Tibial nerve (tissue), 4 donors: ENCODE data around the gene ATXN7L1. TPM values are rescaled to one million over a fixed set of nuclear protein-coding genes. Genes with fewer than 3 reads are reported as not detected.

Experiments used
- DNase-seq, 2 donors: peaks; one replicate each; pipeline ENCODE4 v3.0.0-alpha.2; 2019; ENCODE audit warnings: low spot score in 2 of 2
- H3K27ac ChIP-seq, 4 donors: fragments of 200-600 bp; sonication (generic) in 3 of 4; one replicate each; pipeline ENCODE4 v1.5.1; 2017 to 2019; ENCODE audit warnings: mild to moderate bottlenecking in 1 of 4
- H3K27me3 ChIP-seq, 2 donors: fragments of 200-600 bp; sonication (generic) in 1 of 2; one replicate each; pipeline versions ENCODE4 v1.5.1 to v1.6.0; 2017 to 2019
- H3K36me3 ChIP-seq, 3 donors: fragments of 200-600 bp; sonication (generic); one replicate each; pipeline ENCODE4 v1.5.1; 2018 to 2019
- H3K4me1 ChIP-seq, 4 donors: fragments of 200-600 bp; sonication (generic) in 3 of 4; one replicate each; pipeline ENCODE4 v1.5.1; 2017 to 2019
- H3K4me3 ChIP-seq, 4 donors: fragments of 200-600 bp; sonication (generic) in 3 of 4; one replicate each; pipeline ENCODE4 v1.5.1; 2017 to 2019; ENCODE audit warnings: mild to moderate bottlenecking in 1 of 4, moderate library complexity in 1 of 4
- H3K9me3 ChIP-seq, 4 donors: fragments of 200-600 bp; sonication (generic) in 3 of 4; one replicate each; pipeline ENCODE4 v1.5.1; 2017 to 2019
- EP300 ChIP-seq, 2 donors: sonication (generic); formaldehyde crosslinking; IDR thresholded peaks; one replicate each; pipeline ENCODE4 v1.6.1; 2017; ENCODE audit warnings: antibody characterized with exemption in 2 of 2, mild to moderate bottlenecking in 1 of 2
- POLR2A ChIP-seq, 2 donors: fragments of 450-650 bp; IDR thresholded peaks; one replicate each; pipeline ENCODE4 v1.6.1; 2017; ENCODE audit warnings: antibody characterized with exemption in 2 of 2, mild to moderate bottlenecking in 2 of 2, moderate library complexity in 2 of 2
- whole genome bisulfite sequencing, 2 donors: methylation state at CpG; one replicate each; pipeline ENCODE4 v1.1.5; 2018; 5-methylcytosine and 5-hydroxymethylcytosine counted together
- total RNA-seq, 4 donors: library from RNA; depleted of rRNA; stranded (reverse); fragments of >200 nt; gene quantifications; one replicate each; pipeline ENCODE4 v1.1.0, GENCODE V29; 2016
- TF ChIP-seq, protein P1 (sequence below), 5 experiments: fragments of 200-600 bp in 3 of 5; fragments of 450-650 bp in 2 of 5; sonication (generic) in 3 of 5; IDR thresholded peaks; one replicate each; pipeline ENCODE4 v1.5.1; 2016 to 2019; ENCODE audit warnings: antibody characterized with exemption in 5 of 5, mild to moderate bottlenecking in 3 of 5, moderate library complexity in 2 of 5

Gene ATXN7L1
- total RNA-seq, 4 donors from 2014 or later = 14.6 to 22.5 (median 19.1) TPM

DNA sequence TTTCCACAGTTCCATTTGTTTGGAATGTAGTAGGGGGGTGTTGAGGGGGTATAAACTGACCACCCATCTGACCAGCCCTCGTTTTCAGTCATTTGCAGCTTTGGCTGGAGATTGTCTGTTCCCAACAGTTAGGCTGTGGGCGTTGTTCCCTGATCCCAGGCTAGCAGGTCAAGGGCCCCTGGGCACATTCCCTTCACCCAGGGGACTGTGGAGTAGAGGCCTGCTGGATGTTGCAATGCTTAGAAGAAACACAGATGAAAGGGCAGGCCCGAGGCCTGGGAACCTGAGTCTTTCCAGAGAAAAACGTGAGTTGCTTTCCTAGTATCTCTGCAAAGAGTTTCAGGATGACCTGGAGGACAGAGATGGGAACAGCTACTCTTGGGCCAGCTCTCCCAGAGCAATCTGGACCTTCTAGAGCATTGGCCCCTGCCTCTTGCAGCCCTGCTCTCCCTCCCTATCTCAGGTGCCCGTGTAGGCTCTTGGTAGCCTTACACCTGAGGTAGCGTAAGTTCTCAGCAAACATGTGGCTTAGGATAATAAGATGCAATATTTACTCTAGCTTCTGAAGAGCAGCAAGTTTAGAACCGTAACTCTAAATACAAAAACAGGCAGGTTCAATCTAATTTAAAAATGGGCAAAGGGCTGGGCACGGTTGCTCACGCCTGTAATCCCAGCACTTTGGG lies 195.8 kb downstream of the ATXN7L1 start:
- Histone ChIP-seq H3K27me3 (no peaks in the 10 kb centered on the region), H3K4me3 (no peak overlapping the region), H3K36me3 (no peaks in the 10 kb centered on the region), H3K9me3 (no peaks in the 10 kb centered on the region), H3K4me1 (peaks cover 9 to 75% (median 53%) of the 10 kb centered on the region in 4 donors), H3K27ac (peak overlapping the region; percentile 46 to 95 (median 79))
- peak; percentile 51 to 68 for DNase-seq
- 65 to 67% methylated on average over 9 of the region's 9 CpGs for WGBS, 2 donors
- TF ChIP-seq EP300 (IDR thresholded peaks at IDR 0.05) = peak in 1 of 2 donors; percentile 89
- TF ChIP-seq, protein P1, sequence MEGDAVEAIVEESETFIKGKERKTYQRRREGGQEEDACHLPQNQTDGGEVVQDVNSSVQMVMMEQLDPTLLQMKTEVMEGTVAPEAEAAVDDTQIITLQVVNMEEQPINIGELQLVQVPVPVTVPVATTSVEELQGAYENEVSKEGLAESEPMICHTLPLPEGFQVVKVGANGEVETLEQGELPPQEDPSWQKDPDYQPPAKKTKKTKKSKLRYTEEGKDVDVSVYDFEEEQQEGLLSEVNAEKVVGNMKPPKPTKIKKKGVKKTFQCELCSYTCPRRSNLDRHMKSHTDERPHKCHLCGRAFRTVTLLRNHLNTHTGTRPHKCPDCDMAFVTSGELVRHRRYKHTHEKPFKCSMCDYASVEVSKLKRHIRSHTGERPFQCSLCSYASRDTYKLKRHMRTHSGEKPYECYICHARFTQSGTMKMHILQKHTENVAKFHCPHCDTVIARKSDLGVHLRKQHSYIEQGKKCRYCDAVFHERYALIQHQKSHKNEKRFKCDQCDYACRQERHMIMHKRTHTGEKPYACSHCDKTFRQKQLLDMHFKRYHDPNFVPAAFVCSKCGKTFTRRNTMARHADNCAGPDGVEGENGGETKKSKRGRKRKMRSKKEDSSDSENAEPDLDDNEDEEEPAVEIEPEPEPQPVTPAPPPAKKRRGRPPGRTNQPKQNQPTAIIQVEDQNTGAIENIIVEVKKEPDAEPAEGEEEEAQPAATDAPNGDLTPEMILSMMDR (IDR thresholded peaks at IDR 0.05) = no peak

DNA sequence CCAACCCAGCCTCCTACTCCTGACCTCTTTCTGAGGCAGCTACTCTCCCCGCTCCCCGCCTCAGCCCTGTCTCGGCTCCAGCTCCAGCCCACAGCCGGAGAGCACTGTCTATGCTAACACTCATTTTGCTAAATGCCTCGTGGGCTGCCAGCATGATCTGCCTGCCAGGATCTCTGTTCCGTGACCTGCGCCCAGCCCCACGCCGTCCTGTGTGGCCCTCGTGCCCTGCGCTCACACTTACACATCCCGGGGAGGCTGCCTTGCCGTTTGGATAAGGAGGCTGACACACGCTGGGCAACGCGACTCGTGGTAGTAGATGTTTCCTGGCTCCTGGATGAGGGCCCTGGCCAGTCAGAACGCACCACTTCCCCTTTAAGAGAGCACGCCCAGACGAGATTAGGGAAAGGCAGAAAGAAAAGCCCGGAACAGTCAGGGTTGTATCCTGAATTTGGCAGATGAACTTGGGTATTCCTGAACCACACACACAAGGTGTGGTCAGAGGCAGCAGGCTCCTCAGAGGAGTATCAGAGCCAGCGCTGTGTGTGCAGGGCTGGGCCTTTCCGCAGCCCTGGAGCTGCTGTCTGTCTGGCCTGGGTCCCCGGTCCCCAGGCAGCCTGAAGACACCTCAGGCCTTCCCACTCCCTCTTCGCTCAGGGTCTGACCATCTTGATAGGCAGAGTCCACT lies 197.4 kb downstream of the ATXN7L1 start:
- WGBS, 2 donors = 23 to 25% methylated on average over 23 to 25 of the region's 25 CpGs
- Histone ChIP-seq H3K9me3 (no peaks in the 10 kb centered on the region), H3K4me3 (peak overlapping the region; percentile 30 to 48 (median 38)), H3K27ac (peak overlapping the region; percentile 28 to 95 (median 79)), H3K36me3 (no peaks in the 10 kb centered on the region), H3K4me1 (peaks cover 9 to 84% (median 54%) of the 10 kb centered on the region in 4 donors), H3K27me3 (no peaks in the 10 kb centered on the region)
- TF ChIP-seq EP300 (IDR thresholded peaks at IDR 0.05) = peak in 1 of 2 donors; percentile 80
- peak in 1 of 2 donors; percentile 51 for TF ChIP-seq POLR2A (IDR thresholded peaks at IDR 0.05)
- TF ChIP-seq, protein P1 (IDR thresholded peaks at IDR 0.05) = peak in 1 of 5 experiments; percentile 12
- DNase-seq = peak; percentile 72 to 82

DNA sequence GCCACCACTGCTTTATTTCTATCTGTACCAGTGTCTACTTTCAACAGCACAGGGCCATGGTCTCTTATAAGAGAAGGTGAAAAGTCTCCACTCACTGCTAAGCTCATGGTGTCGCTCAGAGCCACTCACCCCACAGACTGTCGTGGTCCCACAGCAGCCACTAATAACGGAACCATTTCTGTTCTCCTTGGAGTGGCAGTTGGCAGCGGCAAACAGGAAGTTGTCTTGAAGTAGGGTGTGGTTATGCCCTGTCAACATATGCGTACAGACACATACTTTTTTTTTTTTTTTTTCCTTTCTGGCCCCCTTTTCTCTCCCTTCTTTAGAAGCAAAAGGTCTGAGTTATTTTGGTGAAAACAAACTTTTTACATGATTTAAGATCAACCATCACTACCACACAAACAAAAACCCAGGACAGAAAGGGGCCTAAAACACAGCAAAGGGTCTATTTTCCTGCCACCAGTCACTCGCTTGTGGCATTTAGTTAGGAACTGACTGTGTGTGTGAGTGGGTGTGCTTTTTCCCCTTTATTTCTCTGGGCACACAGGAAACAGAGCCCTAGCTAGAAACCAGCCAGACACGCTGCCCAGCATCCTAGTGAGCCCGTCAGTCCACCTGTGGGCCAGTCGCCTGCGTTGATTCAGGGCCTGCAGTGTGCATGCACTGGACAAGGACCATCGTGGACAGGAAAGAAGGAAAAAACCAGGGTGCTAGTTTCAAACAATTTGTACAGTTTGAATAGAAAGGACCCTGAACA lies 198.4 kb downstream of the ATXN7L1 start:
- H3K4me3 ChIP-seq = peak overlapping the region; percentile 30 to 48 (median 38)
- peak in 1 of 2 donors; percentile 29 for DNase-seq
- TF ChIP-seq, protein P1 (IDR thresholded peaks at IDR 0.05) = no peak
- peak in 1 of 2 donors; percentile 45 for TF ChIP-seq EP300 (IDR thresholded peaks at IDR 0.05)
- H3K36me3 ChIP-seq = no peaks in the 10 kb centered on the region
- peak overlapping the region; percentile 28 to 95 (median 79) for H3K27ac ChIP-seq
- WGBS, 2 donors = 53 to 56% methylated on average over 11 of the region's 11 CpGs
- H3K27me3 ChIP-seq = no peaks in the 10 kb centered on the region
- H3K9me3 ChIP-seq = no peaks in the 10 kb centered on the region
- peaks cover 9 to 87% (median 54%) of the 10 kb centered on the region in 4 donors for H3K4me1 ChIP-seq

DNA sequence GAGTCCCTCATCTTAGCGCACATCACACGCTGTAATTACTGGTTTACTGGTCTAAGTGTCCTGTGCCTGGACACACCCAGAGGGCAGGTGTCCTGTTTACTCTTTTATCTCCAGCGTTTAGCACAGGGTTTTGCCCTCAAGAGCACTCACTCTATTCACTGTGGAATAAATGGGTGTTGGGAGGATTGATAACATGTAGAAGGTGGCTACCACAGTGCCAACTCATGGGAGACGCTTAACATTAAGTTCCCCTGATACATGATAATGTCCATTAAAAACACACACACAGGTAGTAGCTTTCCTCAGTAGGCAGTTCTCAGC lies 199.0 kb downstream of the ATXN7L1 start:
- 93 to 98% methylated on average over 4 of the region's 4 CpGs for WGBS, 2 donors
- Histone ChIP-seq H3K4me3 (peak overlapping the region in 2 of 4 donors; percentile 7 to 47), H3K4me1 (peaks cover 9 to 80% (median 52%) of the 10 kb centered on the region in 4 donors), H3K9me3 (no peaks in the 10 kb centered on the region), H3K36me3 (no peaks in the 10 kb centered on the region), H3K27me3 (no peaks in the 10 kb centered on the region), H3K27ac (peak overlapping the region in 3 of 4 donors; percentile 49 to 95 (median 83))
- TF ChIP-seq POLR2A (IDR thresholded peaks at IDR 0.05) = no peak
- no peak for TF ChIP-seq EP300 (IDR thresholded peaks at IDR 0.05)
- TF ChIP-seq, protein P1 (IDR thresholded peaks at IDR 0.05) = no peak
- no peak for DNase-seq
